ENCODE data around the gene DPM3. TPM values are rescaled to one million over a fixed set of nuclear protein-coding genes. Genes with fewer than 3 reads are reported as not detected.

DPM3 gene
- total RNA-seq, 4 donors from 2014 or later: 33.5 to 89.2 (median 65.0) TPM

GRCh38 chr1:155131285-155131684 lies 9.0 kb downstream of the DPM3 start:
- no peaks in the 10 kb centered on the region for H3K27me3 ChIP-seq
- peaks cover 0 to 34% (median 0%) of the 10 kb centered on the region in 3 donors for H3K36me3 ChIP-seq
- H3K9me3 ChIP-seq: no peaks in the 10 kb centered on the region
- peak overlapping the region in 2 of 4 donors; percentile 63 to 69 for H3K4me3 ChIP-seq
- DNase-seq: peak in 2 of 3 donors; percentile 87 to 88
- TF ChIP-seq, protein P1, sequence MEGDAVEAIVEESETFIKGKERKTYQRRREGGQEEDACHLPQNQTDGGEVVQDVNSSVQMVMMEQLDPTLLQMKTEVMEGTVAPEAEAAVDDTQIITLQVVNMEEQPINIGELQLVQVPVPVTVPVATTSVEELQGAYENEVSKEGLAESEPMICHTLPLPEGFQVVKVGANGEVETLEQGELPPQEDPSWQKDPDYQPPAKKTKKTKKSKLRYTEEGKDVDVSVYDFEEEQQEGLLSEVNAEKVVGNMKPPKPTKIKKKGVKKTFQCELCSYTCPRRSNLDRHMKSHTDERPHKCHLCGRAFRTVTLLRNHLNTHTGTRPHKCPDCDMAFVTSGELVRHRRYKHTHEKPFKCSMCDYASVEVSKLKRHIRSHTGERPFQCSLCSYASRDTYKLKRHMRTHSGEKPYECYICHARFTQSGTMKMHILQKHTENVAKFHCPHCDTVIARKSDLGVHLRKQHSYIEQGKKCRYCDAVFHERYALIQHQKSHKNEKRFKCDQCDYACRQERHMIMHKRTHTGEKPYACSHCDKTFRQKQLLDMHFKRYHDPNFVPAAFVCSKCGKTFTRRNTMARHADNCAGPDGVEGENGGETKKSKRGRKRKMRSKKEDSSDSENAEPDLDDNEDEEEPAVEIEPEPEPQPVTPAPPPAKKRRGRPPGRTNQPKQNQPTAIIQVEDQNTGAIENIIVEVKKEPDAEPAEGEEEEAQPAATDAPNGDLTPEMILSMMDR (IDR thresholded peaks at IDR 0.05): no peak
- TF ChIP-seq POLR2A (IDR thresholded peaks at IDR 0.05): peak; percentile 93 to 96
- H3K4me1 ChIP-seq: peaks cover 0 to 28% (median 20%) of the 10 kb centered on the region in 4 donors
- H3K27ac ChIP-seq: peak overlapping the region in 3 of 4 donors; percentile 87 to 98 (median 98)

- Histone ChIP-seq H3K9me3 (no peaks in the 10 kb centered on the region), H3K36me3 (peaks cover 0 to 34% (median 0%) of the 10 kb centered on the region in 3 donors), H3K27me3 (no peaks in the 10 kb centered on the region), H3K4me3 (peak overlapping the region in 3 of 4 donors; percentile 20 to 69 (median 63)), H3K4me1 (peaks cover 5 to 29% (median 21%) of the 10 kb centered on the region in 4 donors), H3K27ac (peak overlapping the region in 3 of 4 donors; percentile 87 to 98 (median 98))
- no peak for TF ChIP-seq POLR2A (IDR thresholded peaks at IDR 0.05)
- TF ChIP-seq, protein P1 (IDR thresholded peaks at IDR 0.05): no peak
- no peak for DNase-seq
Measured at GRCh38 chr1:155130272-155131006, 9.9 kb downstream of the DPM3 start.

- Histone ChIP-seq H3K9me3 (no peaks in the 10 kb centered on the region), H3K36me3 (peaks cover 0 to 27% (median 0%) of the 10 kb centered on the region in 3 donors), H3K4me1 (peaks cover 7 to 31% (median 17%) of the 10 kb centered on the region in 4 donors), H3K27ac (peak overlapping the region; percentile 14 to 98 (median 92)), H3K4me3 (peak overlapping the region in 3 of 4 donors; percentile 51 to 69 (median 63)), H3K27me3 (no peaks in the 10 kb centered on the region)
- TF ChIP-seq, protein P1 (IDR thresholded peaks at IDR 0.05): no peak
- TF ChIP-seq POLR2A (IDR thresholded peaks at IDR 0.05): peak; percentile 96
- peak in 2 of 3 donors; percentile 89 to 92 for DNase-seq
Measured at GRCh38 chr1:155128755-155129473, 11.4 kb downstream of the DPM3 start.

GRCh38 chr1:155127967-155128754 lies 12.2 kb downstream of the DPM3 start:
- H3K27me3 ChIP-seq: no peaks in the 10 kb centered on the region
- peak overlapping the region; percentile 51 to 69 (median 64) for H3K4me3 ChIP-seq
- TF ChIP-seq POLR2A (IDR thresholded peaks at IDR 0.05): peak in 1 of 2 donors; percentile 72
- TF ChIP-seq, protein P1 (IDR thresholded peaks at IDR 0.05): no peak
- peak in 1 of 3 donors; percentile 57 for DNase-seq
- peak overlapping the region; percentile 58 to 98 (median 92) for H3K27ac ChIP-seq
- H3K4me1 ChIP-seq: peaks cover 6 to 24% (median 17%) of the 10 kb centered on the region in 4 donors
- no peaks in the 10 kb centered on the region for H3K9me3 ChIP-seq
- peaks cover 0 to 20% (median 0%) of the 10 kb centered on the region in 3 donors for H3K36me3 ChIP-seq
